Cardiac fibroblast (primary cell): ENCODE results near the gene CLIC5.

ENCODE experiments used
- DNase-seq, 2 donors: peaks; one replicate each; pipeline versions ENCODE4 v3.0.0 to v3.0.0-alpha.2; 2010; ENCODE audit warnings: low read depth in 2 of 2
- H3K4me3 ChIP-seq, 2 donors: replicated peaks in 1 of 2; 1 replicate in 1 of 2; 2 replicates in 1 of 2; pipeline ENCODE4 v1.5.1; 2011; ENCODE audit warnings: low read depth in 2 of 2, low read length in 2 of 2, mild to moderate bottlenecking in 2 of 2, moderate library complexity in 1 of 2
- CTCF ChIP-seq: IDR thresholded peaks from one replicate; pipeline ENCODE4 v1.5.1; 2011; ENCODE audit warnings: low read depth, mild to moderate bottlenecking, low read length, inconsistent platforms

CLIC5 gene

GRCh38 chr6:46056906-46057529, 41.4 kb upstream of the CLIC5 start:
- peak; percentile 26 to 38 for DNase-seq
- no peak overlapping the region for H3K4me3 ChIP-seq
- no peak for TF ChIP-seq CTCF

- TF ChIP-seq CTCF = no peak
- no peak overlapping the region for H3K4me3 ChIP-seq
- DNase-seq = no peak
Measured at GRCh38 chr6:46054516-46054915, 38.9 kb upstream of the CLIC5 start.

GRCh38 chr6:46053039-46053933, 37.6 kb upstream of the CLIC5 start:
- no peak for TF ChIP-seq CTCF
- no peak overlapping the region for H3K4me3 ChIP-seq
- DNase-seq = peak; percentile 59 to 86

GRCh38 chr6:46052479-46052878, 36.8 kb upstream of the CLIC5 start:
- H3K4me3 ChIP-seq = no peak overlapping the region
- no peak for TF ChIP-seq CTCF
- DNase-seq = peak in 1 of 2 donors; percentile 41

GRCh38 chr6:46051962-46052361, 36.3 kb upstream of the CLIC5 start:
- no peak overlapping the region for H3K4me3 ChIP-seq
- TF ChIP-seq CTCF = no peak
- peak; percentile 36 to 77 for DNase-seq

GRCh38 chr6:46050845-46051405, 35.3 kb upstream of the CLIC5 start:
- no peak for DNase-seq
- no peak for TF ChIP-seq CTCF
- no peak overlapping the region for H3K4me3 ChIP-seq
